ENCODE data around the gene COL18A1.

DNA sequence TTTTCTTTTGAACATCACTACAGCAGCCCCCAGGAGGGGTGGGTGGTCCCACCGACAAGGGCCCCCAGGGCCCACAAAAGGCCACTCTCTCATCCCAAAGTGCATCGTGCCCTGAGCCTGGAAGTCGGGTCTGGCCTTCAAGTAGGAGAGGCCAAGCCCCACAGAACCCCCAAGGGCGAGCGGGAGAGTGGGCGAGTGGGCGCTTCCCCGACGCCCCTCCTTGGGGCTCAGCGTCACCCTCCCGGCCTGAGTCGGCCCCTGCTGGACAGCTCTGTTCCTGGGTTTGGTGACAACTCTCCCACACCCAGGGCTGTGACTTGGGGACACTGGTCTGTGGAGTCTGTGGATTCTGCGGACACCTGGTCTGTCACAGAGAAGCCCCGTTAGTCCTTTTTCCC, 42.2 kb upstream of the COL18A1 start:
- TF ChIP-seq, protein P1, sequence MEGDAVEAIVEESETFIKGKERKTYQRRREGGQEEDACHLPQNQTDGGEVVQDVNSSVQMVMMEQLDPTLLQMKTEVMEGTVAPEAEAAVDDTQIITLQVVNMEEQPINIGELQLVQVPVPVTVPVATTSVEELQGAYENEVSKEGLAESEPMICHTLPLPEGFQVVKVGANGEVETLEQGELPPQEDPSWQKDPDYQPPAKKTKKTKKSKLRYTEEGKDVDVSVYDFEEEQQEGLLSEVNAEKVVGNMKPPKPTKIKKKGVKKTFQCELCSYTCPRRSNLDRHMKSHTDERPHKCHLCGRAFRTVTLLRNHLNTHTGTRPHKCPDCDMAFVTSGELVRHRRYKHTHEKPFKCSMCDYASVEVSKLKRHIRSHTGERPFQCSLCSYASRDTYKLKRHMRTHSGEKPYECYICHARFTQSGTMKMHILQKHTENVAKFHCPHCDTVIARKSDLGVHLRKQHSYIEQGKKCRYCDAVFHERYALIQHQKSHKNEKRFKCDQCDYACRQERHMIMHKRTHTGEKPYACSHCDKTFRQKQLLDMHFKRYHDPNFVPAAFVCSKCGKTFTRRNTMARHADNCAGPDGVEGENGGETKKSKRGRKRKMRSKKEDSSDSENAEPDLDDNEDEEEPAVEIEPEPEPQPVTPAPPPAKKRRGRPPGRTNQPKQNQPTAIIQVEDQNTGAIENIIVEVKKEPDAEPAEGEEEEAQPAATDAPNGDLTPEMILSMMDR (IDR thresholded peaks at IDR 0.05) = no peak
- no peak for TF ChIP-seq RNF2 (IDR thresholded peaks at IDR 0.05; ENCODE audit: borderline replicate concordance, low read depth)
- no peak for TF ChIP-seq JUN (IDR thresholded peaks at IDR 0.05)
- TF ChIP-seq POLR2A (IDR thresholded peaks at IDR 0.05; ENCODE audit: low read length) = no peak
- no peak for TF ChIP-seq RFX5 (IDR thresholded peaks at IDR 0.05)
- TF ChIP-seq, protein P2, sequence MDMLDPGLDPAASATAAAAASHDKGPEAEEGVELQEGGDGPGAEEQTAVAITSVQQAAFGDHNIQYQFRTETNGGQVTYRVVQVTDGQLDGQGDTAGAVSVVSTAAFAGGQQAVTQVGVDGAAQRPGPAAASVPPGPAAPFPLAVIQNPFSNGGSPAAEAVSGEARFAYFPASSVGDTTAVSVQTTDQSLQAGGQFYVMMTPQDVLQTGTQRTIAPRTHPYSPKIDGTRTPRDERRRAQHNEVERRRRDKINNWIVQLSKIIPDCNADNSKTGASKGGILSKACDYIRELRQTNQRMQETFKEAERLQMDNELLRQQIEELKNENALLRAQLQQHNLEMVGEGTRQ (IDR thresholded peaks at IDR 0.05) = no peak
- TF ChIP-seq, protein P3, sequence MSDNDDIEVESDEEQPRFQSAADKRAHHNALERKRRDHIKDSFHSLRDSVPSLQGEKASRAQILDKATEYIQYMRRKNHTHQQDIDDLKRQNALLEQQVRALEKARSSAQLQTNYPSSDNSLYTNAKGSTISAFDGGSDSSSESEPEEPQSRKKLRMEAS (IDR thresholded peaks at IDR 0.05) = no peak
- no peak for TF ChIP-seq CBX2 (IDR thresholded peaks at IDR 0.05; ENCODE audit: borderline replicate concordance, low read depth)
- TF ChIP-seq, protein P4, sequence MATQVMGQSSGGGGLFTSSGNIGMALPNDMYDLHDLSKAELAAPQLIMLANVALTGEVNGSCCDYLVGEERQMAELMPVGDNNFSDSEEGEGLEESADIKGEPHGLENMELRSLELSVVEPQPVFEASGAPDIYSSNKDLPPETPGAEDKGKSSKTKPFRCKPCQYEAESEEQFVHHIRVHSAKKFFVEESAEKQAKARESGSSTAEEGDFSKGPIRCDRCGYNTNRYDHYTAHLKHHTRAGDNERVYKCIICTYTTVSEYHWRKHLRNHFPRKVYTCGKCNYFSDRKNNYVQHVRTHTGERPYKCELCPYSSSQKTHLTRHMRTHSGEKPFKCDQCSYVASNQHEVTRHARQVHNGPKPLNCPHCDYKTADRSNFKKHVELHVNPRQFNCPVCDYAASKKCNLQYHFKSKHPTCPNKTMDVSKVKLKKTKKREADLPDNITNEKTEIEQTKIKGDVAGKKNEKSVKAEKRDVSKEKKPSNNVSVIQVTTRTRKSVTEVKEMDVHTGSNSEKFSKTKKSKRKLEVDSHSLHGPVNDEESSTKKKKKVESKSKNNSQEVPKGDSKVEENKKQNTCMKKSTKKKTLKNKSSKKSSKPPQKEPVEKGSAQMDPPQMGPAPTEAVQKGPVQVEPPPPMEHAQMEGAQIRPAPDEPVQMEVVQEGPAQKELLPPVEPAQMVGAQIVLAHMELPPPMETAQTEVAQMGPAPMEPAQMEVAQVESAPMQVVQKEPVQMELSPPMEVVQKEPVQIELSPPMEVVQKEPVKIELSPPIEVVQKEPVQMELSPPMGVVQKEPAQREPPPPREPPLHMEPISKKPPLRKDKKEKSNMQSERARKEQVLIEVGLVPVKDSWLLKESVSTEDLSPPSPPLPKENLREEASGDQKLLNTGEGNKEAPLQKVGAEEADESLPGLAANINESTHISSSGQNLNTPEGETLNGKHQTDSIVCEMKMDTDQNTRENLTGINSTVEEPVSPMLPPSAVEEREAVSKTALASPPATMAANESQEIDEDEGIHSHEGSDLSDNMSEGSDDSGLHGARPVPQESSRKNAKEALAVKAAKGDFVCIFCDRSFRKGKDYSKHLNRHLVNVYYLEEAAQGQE (IDR thresholded peaks at IDR 0.05) = no peak
- TF ChIP-seq EP300 (IDR thresholded peaks at IDR 0.05) = no peak
- TF ChIP-seq PHF8 (IDR thresholded peaks at IDR 0.05; ENCODE audit: borderline replicate concordance, low read depth) = no peak
- TF ChIP-seq, protein P5, sequence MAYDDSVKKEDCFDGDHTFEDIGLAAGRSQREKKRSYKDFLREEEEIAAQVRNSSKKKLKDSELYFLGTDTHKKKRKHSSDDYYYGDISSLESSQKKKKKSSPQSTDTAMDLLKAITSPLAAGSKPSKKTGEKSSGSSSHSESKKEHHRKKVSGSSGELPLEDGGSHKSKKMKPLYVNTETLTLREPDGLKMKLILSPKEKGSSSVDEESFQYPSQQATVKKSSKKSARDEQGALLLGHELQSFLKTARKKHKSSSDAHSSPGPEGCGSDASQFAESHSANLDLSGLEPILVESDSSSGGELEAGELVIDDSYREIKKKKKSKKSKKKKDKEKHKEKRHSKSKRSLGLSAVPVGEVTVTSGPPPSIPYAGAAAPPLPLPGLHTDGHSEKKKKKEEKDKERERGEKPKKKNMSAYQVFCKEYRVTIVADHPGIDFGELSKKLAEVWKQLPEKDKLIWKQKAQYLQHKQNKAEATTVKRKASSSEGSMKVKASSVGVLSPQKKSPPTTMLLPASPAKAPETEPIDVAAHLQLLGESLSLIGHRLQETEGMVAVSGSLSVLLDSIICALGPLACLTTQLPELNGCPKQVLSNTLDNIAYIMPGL (CRISPR knock-in tag; IDR thresholded peaks at IDR 0.05; ENCODE audit: borderline replicate concordance) = no peak
- no peak for TF ChIP-seq CHD2 (IDR thresholded peaks at IDR 0.05; ENCODE audit: low read length, partially characterized antibody)

Measured in A549 (cell line).